Measurements from ENCODE around the gene TCP10L. TPM values are rescaled to one million over a fixed set of nuclear protein-coding genes. Genes with fewer than 3 reads are reported as not detected.

TCP10L gene
- total and polyA plus RNA-seq, 2 of the 13 experiments (the other 11 are each of a cell fraction or from before 2014, with no cell fraction given) = 0.90 to 2.4 TPM

GRCh38 chr21:32602099-32602498 is 16.8 kb upstream of the TCP10L start:
- WGBS (ENCODE audit: low lambda C conversion rate) = 98% methylated on average over 4 of the region's 6 CpGs
- Histone ChIP-seq H3K4me3 (replicated peaks in 1 of 3; ENCODE audit: insufficient read depth in 1 of 3, low read depth in 2 of 3, low read length in 3 of 3) (no peak overlapping the region), H3K36me3 (replicated peaks in 1 of 2; ENCODE audit: control insufficient read depth in 1 of 2, insufficient read depth in 2 of 2, low read length in 2 of 2) (peaks cover 28 to 49% of the 10 kb centered on the region in 2 experiments), H4K20me1 (ENCODE audit: insufficient read depth, low read length) (no peaks in the 10 kb centered on the region), H3K79me2 (ENCODE audit: insufficient read depth, low read length) (no peaks in the 10 kb centered on the region), H3K27me3 (ENCODE audit: control insufficient read depth in 1 of 2, insufficient read depth in 2 of 2, low read length in 2 of 2) (no peaks in the 10 kb centered on the region), H3K4me2 (ENCODE audit: low read depth, low read length) (no peak overlapping the region), H3K9me3 (ENCODE audit: low read length) (no peaks in the 10 kb centered on the region), H2AFZ (ENCODE audit: low read length) (no peak overlapping the region), H3K4me1 (ENCODE audit: insufficient read depth, low read length) (peaks cover 29% of the 10 kb centered on the region), H3K27ac (ENCODE audit: extremely low read length, insufficient read depth, low read length) (no peak overlapping the region), H3K9ac (ENCODE audit: insufficient read depth, low read depth, low read length) (no peak overlapping the region)
- intact Hi-C loops (cut with micrococcal nuclease; ENCODE audit: unreplicated experiment) (loop anchor here (10.0 kb wide), 1 partner anchor 77 kb away; no protein-coding TSS in a partner anchor), in situ Hi-C loops (cut with HindIII; ENCODE audit: extremely low pct_ligation_motif_present, low pct_unique_long_range_greater_than_20kb) (no loop called here)
- FAIRE-seq (no peak), ATAC-seq (no peak), DNase-seq (ENCODE audit: low spot score) (no peak)
- POLR2A ChIA-PET = no interaction called here
- CTCF ChIA-PET (ENCODE audit: low intra/inter-chr PET ratio, low total read pairs) = no interaction called here
- BruUV-seq (replicated peaks) = no TSS peak
- no peak for TF ChIP-seq RFXAP (CRISPR knock-in tag; IDR thresholded peaks at IDR 0.05; ENCODE audit: borderline replicate concordance)
- TF ChIP-seq FOXJ3 (CRISPR knock-in tag; IDR thresholded peaks at IDR 0.05; ENCODE audit: borderline replicate concordance) = no peak
- TF ChIP-seq HNRNPK (IDR thresholded peaks at IDR 0.05; ENCODE audit: low read depth, low read length, poor library complexity, severe bottlenecking) = no peak
- no peak for TF ChIP-seq MTF2 (CRISPR knock-in tag; IDR thresholded peaks at IDR 0.05; ENCODE audit: borderline replicate concordance)
- TF ChIP-seq SMARCE1 (IDR thresholded peaks at IDR 0.05; ENCODE audit: borderline replicate concordance) = no peak
- TF ChIP-seq, protein P1, sequence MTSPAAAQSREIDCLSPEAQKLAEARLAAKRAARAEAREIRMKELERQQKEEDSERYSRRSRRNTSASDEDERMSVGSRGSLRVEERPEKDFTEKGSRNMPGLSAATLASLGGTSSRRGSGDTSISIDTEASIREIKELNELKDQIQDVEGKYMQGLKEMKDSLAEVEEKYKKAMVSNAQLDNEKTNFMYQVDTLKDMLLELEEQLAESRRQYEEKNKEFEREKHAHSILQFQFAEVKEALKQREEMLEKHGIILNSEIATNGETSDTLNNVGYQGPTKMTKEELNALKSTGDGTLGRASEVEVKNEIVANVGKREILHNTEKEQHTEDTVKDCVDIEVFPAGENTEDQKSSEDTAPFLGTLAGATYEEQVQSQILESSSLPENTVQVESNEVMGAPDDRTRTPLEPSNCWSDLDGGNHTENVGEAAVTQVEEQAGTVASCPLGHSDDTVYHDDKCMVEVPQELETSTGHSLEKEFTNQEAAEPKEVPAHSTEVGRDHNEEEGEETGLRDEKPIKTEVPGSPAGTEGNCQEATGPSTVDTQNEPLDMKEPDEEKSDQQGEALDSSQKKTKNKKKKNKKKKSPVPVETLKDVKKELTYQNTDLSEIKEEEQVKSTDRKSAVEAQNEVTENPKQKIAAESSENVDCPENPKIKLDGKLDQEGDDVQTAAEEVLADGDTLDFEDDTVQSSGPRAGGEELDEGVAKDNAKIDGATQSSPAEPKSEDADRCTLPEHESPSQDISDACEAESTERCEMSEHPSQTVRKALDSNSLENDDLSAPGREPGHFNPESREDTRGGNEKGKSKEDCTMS (CRISPR knock-in tag; conservative IDR thresholded peaks at IDR 0.05) = no peak
- no peak for TF ChIP-seq KMT2B (CRISPR knock-in tag; IDR thresholded peaks at IDR 0.05)
- TF ChIP-seq, protein P2, sequence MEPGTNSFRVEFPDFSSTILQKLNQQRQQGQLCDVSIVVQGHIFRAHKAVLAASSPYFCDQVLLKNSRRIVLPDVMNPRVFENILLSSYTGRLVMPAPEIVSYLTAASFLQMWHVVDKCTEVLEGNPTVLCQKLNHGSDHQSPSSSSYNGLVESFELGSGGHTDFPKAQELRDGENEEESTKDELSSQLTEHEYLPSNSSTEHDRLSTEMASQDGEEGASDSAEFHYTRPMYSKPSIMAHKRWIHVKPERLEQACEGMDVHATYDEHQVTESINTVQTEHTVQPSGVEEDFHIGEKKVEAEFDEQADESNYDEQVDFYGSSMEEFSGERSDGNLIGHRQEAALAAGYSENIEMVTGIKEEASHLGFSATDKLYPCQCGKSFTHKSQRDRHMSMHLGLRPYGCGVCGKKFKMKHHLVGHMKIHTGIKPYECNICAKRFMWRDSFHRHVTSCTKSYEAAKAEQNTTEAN (CRISPR knock-in tag; conservative IDR thresholded peaks at IDR 0.05) = no peak
- TF ChIP-seq, protein P3, sequence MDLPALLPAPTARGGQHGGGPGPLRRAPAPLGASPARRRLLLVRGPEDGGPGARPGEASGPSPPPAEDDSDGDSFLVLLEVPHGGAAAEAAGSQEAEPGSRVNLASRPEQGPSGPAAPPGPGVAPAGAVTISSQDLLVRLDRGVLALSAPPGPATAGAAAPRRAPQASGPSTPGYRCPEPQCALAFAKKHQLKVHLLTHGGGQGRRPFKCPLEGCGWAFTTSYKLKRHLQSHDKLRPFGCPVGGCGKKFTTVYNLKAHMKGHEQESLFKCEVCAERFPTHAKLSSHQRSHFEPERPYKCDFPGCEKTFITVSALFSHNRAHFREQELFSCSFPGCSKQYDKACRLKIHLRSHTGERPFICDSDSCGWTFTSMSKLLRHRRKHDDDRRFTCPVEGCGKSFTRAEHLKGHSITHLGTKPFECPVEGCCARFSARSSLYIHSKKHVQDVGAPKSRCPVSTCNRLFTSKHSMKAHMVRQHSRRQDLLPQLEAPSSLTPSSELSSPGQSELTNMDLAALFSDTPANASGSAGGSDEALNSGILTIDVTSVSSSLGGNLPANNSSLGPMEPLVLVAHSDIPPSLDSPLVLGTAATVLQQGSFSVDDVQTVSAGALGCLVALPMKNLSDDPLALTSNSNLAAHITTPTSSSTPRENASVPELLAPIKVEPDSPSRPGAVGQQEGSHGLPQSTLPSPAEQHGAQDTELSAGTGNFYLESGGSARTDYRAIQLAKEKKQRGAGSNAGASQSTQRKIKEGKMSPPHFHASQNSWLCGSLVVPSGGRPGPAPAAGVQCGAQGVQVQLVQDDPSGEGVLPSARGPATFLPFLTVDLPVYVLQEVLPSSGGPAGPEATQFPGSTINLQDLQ (CRISPR knock-in tag; IDR thresholded peaks at IDR 0.05) = no peak
- TF ChIP-seq ZNF678 (CRISPR knock-in tag; IDR thresholded peaks at IDR 0.05) = no peak
- no peak for TF ChIP-seq ZKSCAN8 (CRISPR knock-in tag; IDR thresholded peaks at IDR 0.05; ENCODE audit: borderline replicate concordance)
- no peak for TF ChIP-seq ZNF562 (CRISPR knock-in tag; IDR thresholded peaks at IDR 0.05; ENCODE audit: borderline replicate concordance)
- no peak for TF ChIP-seq RBFOX2 (IDR thresholded peaks at IDR 0.05; ENCODE audit: low read depth, low read length)
- TF ChIP-seq, protein P4, sequence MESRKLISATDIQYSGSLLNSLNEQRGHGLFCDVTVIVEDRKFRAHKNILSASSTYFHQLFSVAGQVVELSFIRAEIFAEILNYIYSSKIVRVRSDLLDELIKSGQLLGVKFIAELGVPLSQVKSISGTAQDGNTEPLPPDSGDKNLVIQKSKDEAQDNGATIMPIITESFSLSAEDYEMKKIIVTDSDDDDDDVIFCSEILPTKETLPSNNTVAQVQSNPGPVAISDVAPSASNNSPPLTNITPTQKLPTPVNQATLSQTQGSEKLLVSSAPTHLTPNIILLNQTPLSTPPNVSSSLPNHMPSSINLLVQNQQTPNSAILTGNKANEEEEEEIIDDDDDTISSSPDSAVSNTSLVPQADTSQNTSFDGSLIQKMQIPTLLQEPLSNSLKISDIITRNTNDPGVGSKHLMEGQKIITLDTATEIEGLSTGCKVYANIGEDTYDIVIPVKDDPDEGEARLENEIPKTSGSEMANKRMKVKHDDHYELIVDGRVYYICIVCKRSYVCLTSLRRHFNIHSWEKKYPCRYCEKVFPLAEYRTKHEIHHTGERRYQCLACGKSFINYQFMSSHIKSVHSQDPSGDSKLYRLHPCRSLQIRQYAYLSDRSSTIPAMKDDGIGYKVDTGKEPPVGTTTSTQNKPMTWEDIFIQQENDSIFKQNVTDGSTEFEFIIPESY (CRISPR knock-in tag; IDR thresholded peaks at IDR 0.05) = no peak
- no peak for TF ChIP-seq PHF5A (CRISPR knock-in tag; IDR thresholded peaks at IDR 0.05; ENCODE audit: low read depth, unreplicated experiment)

Data from HepG2 (cell line).